Measurements from ENCODE around the gene OLR1. TPM values are rescaled to one million over a fixed set of nuclear protein-coding genes. Genes with fewer than 3 reads are reported as not detected.
A peak's percentile ranks its signal among the peaks of the same experiment; 100 is the strongest.
"Not testable (repeated sequence)": the region's sequence is repeated elsewhere in the genome, so short reads cannot be mapped to it uniquely, and the experiment has no call there.

OLR1 gene
- not detected for polyA plus RNA-seq (2013, experiment 1 of 2)
- polyA plus RNA-seq (2013, experiment 2 of 2): not detected

- Histone ChIP-seq H3K23ac (ENCODE audit: low read depth, low read length, poor library complexity) (no peak within 1 kb of the TSS), H3K14ac (ENCODE audit: low read length) (no peak within 1 kb of the TSS), H3K36me3 (replicated peaks in 1 of 2; ENCODE audit: control insufficient read depth in 2 of 2, insufficient read depth in 2 of 2, low read length in 2 of 2) (no peaks in the 10 kb centered on the region), H3K4me2 (ENCODE audit: insufficient read depth, low read length, poor library complexity, severe bottlenecking) (no peak within 1 kb of the TSS), H2BK15ac (ENCODE audit: low read length) (no peak within 1 kb of the TSS), H2AK5ac (ENCODE audit: low read depth, low read length) (no peak within 1 kb of the TSS), H3K27ac (replicated peaks; ENCODE audit: low read length) (no peak within 1 kb of the TSS), H3K9me3 (replicated peaks in 1 of 2; ENCODE audit: control insufficient read depth in 2 of 2, insufficient read depth in 1 of 2, low read depth in 1 of 2, low read length in 2 of 2) (no peaks in the 10 kb centered on the region), H4K8ac (ENCODE audit: low read depth, low read length) (no peak within 1 kb of the TSS), H3K4ac (ENCODE audit: low read length) (no peak within 1 kb of the TSS), H2BK5ac (ENCODE audit: low read length) (no peak within 1 kb of the TSS), H2AFZ (ENCODE audit: low read length) (no peak within 1 kb of the TSS), H3K4me1 (ENCODE audit: control insufficient read depth in 2 of 2, insufficient read depth in 1 of 2, low read depth in 1 of 2, low read length in 2 of 2) (no peaks in the 10 kb centered on the region), H3K18ac (ENCODE audit: low read length) (no peak within 1 kb of the TSS), H2BK120ac (ENCODE audit: low read depth, low read length) (no peak within 1 kb of the TSS), H3K27me3 (ENCODE audit: control insufficient read depth in 3 of 3, insufficient read depth in 3 of 3, low read depth in 1 of 3, low read length in 3 of 3) (no peaks in the 10 kb centered on the region), H3K9ac (ENCODE audit: low read depth, low read length, poor library complexity) (no peak within 1 kb of the TSS), H3K4me3 (ENCODE audit: low read length in 2 of 2) (no peak within 1 kb of the TSS), H3K79me1 (ENCODE audit: low read depth, low read length) (no peaks in the 10 kb centered on the region), H2BK12ac (ENCODE audit: low read length) (no peak within 1 kb of the TSS), H4K91ac (ENCODE audit: low read depth, low read length, poor library complexity) (no peak within 1 kb of the TSS)
- DNase-seq (ENCODE audit: low spot score): no peak
- WGBS, 2 donors (ENCODE audit: extremely low coverage in 2 of 2, insufficient read length in 2 of 2, insufficient replicate concordance in 1 of 2): no CpG with 5 or more reads among the region's 7 CpGs
These were observed at the start of gene OLR1 for GRCh38 chr12:10171973-10172728. TSS of gene OLR1 (minus strand) at chr12:10172132. CDS start at chr12:10172077, 55 bp downstream.

GRCh38 chr12:10220398-10221077, 48.6 kb upstream of the OLR1 start:
- Histone ChIP-seq H3K23ac (ENCODE audit: low read depth, low read length, poor library complexity) (no peak overlapping the region), H3K4me2 (ENCODE audit: insufficient read depth, low read length, poor library complexity, severe bottlenecking) (no peak overlapping the region), H3K4me3 (ENCODE audit: low read length in 2 of 2) (no peak overlapping the region), H3K4ac (ENCODE audit: low read length) (no peak overlapping the region), H3K36me3 (replicated peaks in 1 of 2; ENCODE audit: control insufficient read depth in 2 of 2, insufficient read depth in 2 of 2, low read length in 2 of 2) (peaks cover 22 to 45% of the 10 kb centered on the region in 2 donors), H2BK12ac (ENCODE audit: low read length) (no peak overlapping the region), H4K8ac (ENCODE audit: low read depth, low read length) (no peak overlapping the region), H3K18ac (ENCODE audit: low read length) (no peak overlapping the region), H3K79me1 (ENCODE audit: low read depth, low read length) (no peaks in the 10 kb centered on the region), H3K4me1 (ENCODE audit: control insufficient read depth in 2 of 2, insufficient read depth in 1 of 2, low read depth in 1 of 2, low read length in 2 of 2) (no peaks in the 10 kb centered on the region), H2AK5ac (ENCODE audit: low read depth, low read length) (no peak overlapping the region), H4K91ac (ENCODE audit: low read depth, low read length, poor library complexity) (no peak overlapping the region), H3K9me3 (replicated peaks in 1 of 2; ENCODE audit: control insufficient read depth in 2 of 2, insufficient read depth in 1 of 2, low read depth in 1 of 2, low read length in 2 of 2) (no peaks in the 10 kb centered on the region), H3K9ac (ENCODE audit: low read depth, low read length, poor library complexity) (no peak overlapping the region), H2BK5ac (ENCODE audit: low read length) (no peak overlapping the region), H2BK15ac (ENCODE audit: low read length) (no peak overlapping the region), H3K27ac (replicated peaks; ENCODE audit: low read length) (no peak overlapping the region), H3K27me3 (ENCODE audit: control insufficient read depth in 3 of 3, insufficient read depth in 3 of 3, low read depth in 1 of 3, low read length in 3 of 3) (no peaks in the 10 kb centered on the region), H2BK120ac (ENCODE audit: low read depth, low read length) (no peak overlapping the region), H2AFZ (ENCODE audit: low read length) (no peak overlapping the region), H3K14ac (ENCODE audit: low read length) (no peak overlapping the region)
- DNase-seq (ENCODE audit: low spot score): no peak
- no CpG with 5 or more reads among the region's 8 CpGs for WGBS, 2 donors (ENCODE audit: extremely low coverage in 2 of 2, insufficient read length in 2 of 2, insufficient replicate concordance in 1 of 2)

- no peak overlapping the region for H4K8ac ChIP-seq (ENCODE audit: low read depth, low read length)
- peak overlapping the region in 1 of 2 donors; percentile 57 for H3K4me3 ChIP-seq (ENCODE audit: low read length in 2 of 2)
- H3K4me2 ChIP-seq (ENCODE audit: insufficient read depth, low read length, poor library complexity, severe bottlenecking): no peak overlapping the region
- H2BK15ac ChIP-seq (ENCODE audit: low read length): no peak overlapping the region
- no peak for DNase-seq (ENCODE audit: low spot score)
- no peaks in the 10 kb centered on the region for H3K4me1 ChIP-seq (ENCODE audit: control insufficient read depth in 2 of 2, insufficient read depth in 1 of 2, low read depth in 1 of 2, low read length in 2 of 2)
- no peak overlapping the region for H2AK5ac ChIP-seq (ENCODE audit: low read depth, low read length)
- no peaks in the 10 kb centered on the region for H3K27me3 ChIP-seq (ENCODE audit: control insufficient read depth in 3 of 3, insufficient read depth in 3 of 3, low read depth in 1 of 3, low read length in 3 of 3)
- H3K36me3 ChIP-seq (replicated peaks in 1 of 2; ENCODE audit: control insufficient read depth in 2 of 2, insufficient read depth in 2 of 2, low read length in 2 of 2): peaks cover 16 to 37% of the 10 kb centered on the region in 2 donors
- no peak overlapping the region for H3K4ac ChIP-seq (ENCODE audit: low read length)
- no peak overlapping the region for H3K18ac ChIP-seq (ENCODE audit: low read length)
- H2BK5ac ChIP-seq (ENCODE audit: low read length): no peak overlapping the region
- no peaks in the 10 kb centered on the region for H3K9me3 ChIP-seq (replicated peaks in 1 of 2; ENCODE audit: control insufficient read depth in 2 of 2, insufficient read depth in 1 of 2, low read depth in 1 of 2, low read length in 2 of 2)
- no peak overlapping the region for H4K91ac ChIP-seq (ENCODE audit: low read depth, low read length, poor library complexity)
- no peak overlapping the region for H3K23ac ChIP-seq (ENCODE audit: low read depth, low read length, poor library complexity)
- no peaks in the 10 kb centered on the region for H3K79me1 ChIP-seq (ENCODE audit: low read depth, low read length)
- H3K27ac ChIP-seq (replicated peaks; ENCODE audit: low read length): no peak overlapping the region
- H2AFZ ChIP-seq (ENCODE audit: low read length): no peak overlapping the region
- no CpG with 5 or more reads among the region's 6 CpGs for WGBS, 2 donors (ENCODE audit: extremely low coverage in 2 of 2, insufficient read length in 2 of 2, insufficient replicate concordance in 1 of 2)
- H2BK12ac ChIP-seq (ENCODE audit: low read length): no peak overlapping the region
- H2BK120ac ChIP-seq (ENCODE audit: low read depth, low read length): no peak overlapping the region
- no peak overlapping the region for H3K14ac ChIP-seq (ENCODE audit: low read length)
- H3K9ac ChIP-seq (ENCODE audit: low read depth, low read length, poor library complexity): no peak overlapping the region
These were observed 46.1 kb upstream of the OLR1 start for GRCh38 chr12:10218021-10218420.

- H2AFZ ChIP-seq (ENCODE audit: low read length); H3K27me3 ChIP-seq (ENCODE audit: control insufficient read depth in 3 of 3, insufficient read depth in 3 of 3, low read depth in 1 of 3, low read length in 3 of 3); H2BK15ac ChIP-seq (ENCODE audit: low read length); H3K27ac ChIP-seq (replicated peaks; ENCODE audit: low read length); H3K9me3 ChIP-seq (replicated peaks in 1 of 2; ENCODE audit: control insufficient read depth in 2 of 2, insufficient read depth in 1 of 2, low read depth in 1 of 2, low read length in 2 of 2); H3K4me1 ChIP-seq (ENCODE audit: control insufficient read depth in 2 of 2, insufficient read depth in 1 of 2, low read depth in 1 of 2, low read length in 2 of 2); H2BK120ac ChIP-seq (ENCODE audit: low read depth, low read length); H2BK5ac ChIP-seq (ENCODE audit: low read length); H3K4me2 ChIP-seq (ENCODE audit: insufficient read depth, low read length, poor library complexity, severe bottlenecking); H3K23ac ChIP-seq (ENCODE audit: low read depth, low read length, poor library complexity); H4K91ac ChIP-seq (ENCODE audit: low read depth, low read length, poor library complexity); H3K79me1 ChIP-seq (ENCODE audit: low read depth, low read length); H4K8ac ChIP-seq (ENCODE audit: low read depth, low read length); H3K14ac ChIP-seq (ENCODE audit: low read length); H3K4ac ChIP-seq (ENCODE audit: low read length); H2AK5ac ChIP-seq (ENCODE audit: low read depth, low read length); H3K9ac ChIP-seq (ENCODE audit: low read depth, low read length, poor library complexity); H3K18ac ChIP-seq (ENCODE audit: low read length); H2BK12ac ChIP-seq (ENCODE audit: low read length); DNase-seq (ENCODE audit: low spot score); H3K4me3 ChIP-seq (ENCODE audit: low read length in 2 of 2): not testable (repeated sequence)
- peaks cover 10 to 17% of the 10 kb centered on the region in 2 donors for H3K36me3 ChIP-seq (replicated peaks in 1 of 2; ENCODE audit: control insufficient read depth in 2 of 2, insufficient read depth in 2 of 2, low read length in 2 of 2)
- WGBS, 2 donors (ENCODE audit: extremely low coverage in 2 of 2, insufficient read length in 2 of 2, insufficient replicate concordance in 1 of 2): no CpG with 5 or more reads among the region's 13 CpGs
These were observed 44.0 kb upstream of the OLR1 start for GRCh38 chr12:10215946-10216345.

All from neuronal stem cell (in vitro differentiated cells).